Esophagus muscularis mucosa (tissue), 4 donors: ENCODE measurements around the gene PCGF5. TPM values are rescaled to one million over a fixed set of nuclear protein-coding genes. Genes with fewer than 3 reads are reported as not detected.

Experiments
- DNase-seq: peaks from one replicate; pipeline ENCODE4 v3.0.0-alpha.2; 2017; ENCODE audit errors: extremely low spot score
- H3K27ac ChIP-seq, 4 donors: fragments of 200-600 bp; sonication (generic); replicated peaks in 1 of 4; 1 replicate in 3 of 4; 2 replicates in 1 of 4; pipeline ENCODE4 v1.5.1; 2016 to 2019; ENCODE audit warnings: mild to moderate bottlenecking in 1 of 4
- H3K27me3 ChIP-seq, 4 donors: fragments of 200-600 bp; sonication (generic); one replicate each; pipeline versions ENCODE4 v1.5.1 to v1.6.0; 2016 to 2019
- H3K36me3 ChIP-seq, 4 donors: fragments of 200-600 bp; sonication (generic); one replicate each; pipeline ENCODE4 v1.5.1; 2016 to 2019
- H3K4me1 ChIP-seq, 4 donors: fragments of 200-600 bp; sonication (generic); one replicate each; pipeline ENCODE4 v1.5.1; 2016 to 2019
- H3K4me3 ChIP-seq, 4 donors: fragments of 200-600 bp; sonication (generic); 1 replicate in 2 of 4; 2 replicates in 2 of 4; pipeline ENCODE4 v1.5.1; 2016 to 2019; ENCODE audit warnings: mild to moderate bottlenecking in 4 of 4, moderate library complexity in 1 of 4
- H3K9me3 ChIP-seq, 4 donors: fragments of 200-600 bp; sonication (generic); 1 replicate in 3 of 4; 2 replicates in 1 of 4; pipeline ENCODE4 v1.5.1; 2016 to 2019
- EP300 ChIP-seq: sonication (generic); formaldehyde crosslinking; IDR thresholded peaks from one replicate; pipeline ENCODE4 v1.6.1; 2017; ENCODE audit warnings: antibody characterized with exemption
- POLR2A ChIP-seq: fragments of 450-650 bp; IDR thresholded peaks from one replicate; pipeline ENCODE4 v1.6.1; 2017; ENCODE audit warnings: antibody characterized with exemption, moderate library complexity, mild to moderate bottlenecking, low read depth
- POLR2AphosphoS5 ChIP-seq, 2 donors: sonication (generic); formaldehyde crosslinking; IDR thresholded peaks; one replicate each; pipeline ENCODE4 v1.6.1; 2017; ENCODE audit warnings: antibody characterized with exemption in 2 of 2
- WGBS: methylation state at CpG from one replicate; pipeline ENCODE4 v1.1.5; 2018; 5-methylcytosine and 5-hydroxymethylcytosine counted together
- intact Hi-C: fragments of 100-400 bp; cut with DNase I; formaldehyde crosslinking; loops from one replicate; pipeline ENCODE4 v1.15.1; 2023
- total RNA-seq, 4 donors: library from RNA; depleted of rRNA; stranded (reverse); fragments of >200 nt; gene quantifications; one replicate each; pipeline versions ENCODE4 v1.1.0 to v1.2.1, GENCODE V29; 2016
- TF ChIP-seq, protein P1 (sequence below), 3 experiments: fragments of 200-600 bp in 2 of 3; fragments of 450-650 bp in 1 of 3; sonication (generic) in 2 of 3; IDR thresholded peaks; one replicate each; pipeline ENCODE4 v1.5.1; 2017 to 2019; ENCODE audit warnings: antibody characterized with exemption in 3 of 3, mild to moderate bottlenecking in 2 of 3, moderate library complexity in 1 of 3

The PCGF5 gene
- total RNA-seq, 4 donors from 2014 or later = 41.6 to 62.7 (median 52.6) TPM

DNA sequence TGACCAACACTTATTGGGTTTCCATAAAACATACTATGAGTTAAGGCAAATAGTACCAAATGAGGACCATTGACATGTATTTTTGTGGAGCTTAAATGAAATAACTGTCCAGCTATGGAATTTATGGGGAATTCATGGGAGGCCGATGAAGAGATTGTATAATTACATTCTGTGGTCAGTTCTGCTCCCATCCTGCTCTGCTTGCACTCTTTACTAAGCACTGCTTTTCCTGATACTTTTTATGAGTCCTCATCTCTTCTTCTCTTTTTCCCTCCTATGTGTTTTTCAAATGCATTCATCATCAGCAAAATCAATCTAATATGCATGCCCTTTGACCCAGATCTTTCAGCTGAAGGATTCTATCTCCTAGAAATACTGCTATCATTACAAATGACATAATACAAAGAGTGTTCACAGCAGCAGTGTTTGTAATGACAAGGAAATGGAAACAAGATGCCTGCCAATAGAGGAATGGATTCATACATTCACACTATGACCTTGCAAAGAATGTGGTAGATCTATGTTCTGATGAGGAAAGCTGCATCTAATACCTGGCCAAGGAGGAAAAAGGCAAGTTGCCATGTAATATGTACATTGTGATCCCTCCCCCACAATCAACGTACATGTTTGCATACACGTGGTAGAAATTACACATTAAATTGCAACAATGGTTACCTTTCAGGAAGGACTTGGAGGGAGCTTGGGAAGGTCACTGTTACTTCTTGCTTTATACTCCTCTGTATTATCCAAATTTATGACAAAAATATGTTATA is 73.9 kb downstream of the PCGF5 start:
- H3K4me3 ChIP-seq = no peak overlapping the region
- no peaks in the 10 kb centered on the region for H3K9me3 ChIP-seq
- H3K36me3 ChIP-seq = no peaks in the 10 kb centered on the region
- H3K27me3 ChIP-seq = peaks cover 0 to 5% (median 0%) of the 10 kb centered on the region in 4 donors
- H3K4me1 ChIP-seq = peaks cover 3 to 13% (median 13%) of the 10 kb centered on the region in 4 donors
- no peak for DNase-seq
- 80% methylated on average over 3 of the region's 3 CpGs for WGBS
- no peak for TF ChIP-seq EP300
- no peak for TF ChIP-seq POLR2A
- TF ChIP-seq, protein P1, sequence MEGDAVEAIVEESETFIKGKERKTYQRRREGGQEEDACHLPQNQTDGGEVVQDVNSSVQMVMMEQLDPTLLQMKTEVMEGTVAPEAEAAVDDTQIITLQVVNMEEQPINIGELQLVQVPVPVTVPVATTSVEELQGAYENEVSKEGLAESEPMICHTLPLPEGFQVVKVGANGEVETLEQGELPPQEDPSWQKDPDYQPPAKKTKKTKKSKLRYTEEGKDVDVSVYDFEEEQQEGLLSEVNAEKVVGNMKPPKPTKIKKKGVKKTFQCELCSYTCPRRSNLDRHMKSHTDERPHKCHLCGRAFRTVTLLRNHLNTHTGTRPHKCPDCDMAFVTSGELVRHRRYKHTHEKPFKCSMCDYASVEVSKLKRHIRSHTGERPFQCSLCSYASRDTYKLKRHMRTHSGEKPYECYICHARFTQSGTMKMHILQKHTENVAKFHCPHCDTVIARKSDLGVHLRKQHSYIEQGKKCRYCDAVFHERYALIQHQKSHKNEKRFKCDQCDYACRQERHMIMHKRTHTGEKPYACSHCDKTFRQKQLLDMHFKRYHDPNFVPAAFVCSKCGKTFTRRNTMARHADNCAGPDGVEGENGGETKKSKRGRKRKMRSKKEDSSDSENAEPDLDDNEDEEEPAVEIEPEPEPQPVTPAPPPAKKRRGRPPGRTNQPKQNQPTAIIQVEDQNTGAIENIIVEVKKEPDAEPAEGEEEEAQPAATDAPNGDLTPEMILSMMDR (IDR thresholded peaks at IDR 0.05) = no peak
- TF ChIP-seq POLR2AphosphoS5 (IDR thresholded peaks at IDR 0.05) = no peak
- intact Hi-C loops = loop anchor here (10.0 kb wide), 1 partner anchor 190 kb away; no protein-coding TSS in a partner anchor
- no peak overlapping the region for H3K27ac ChIP-seq

- H3K36me3 ChIP-seq = no peaks in the 10 kb centered on the region
- intact Hi-C loops = loop anchor here (5.0 to 10.0 kb wide), 4 partner anchors 92 to 342 kb away; no protein-coding TSS in a partner anchor
- H3K9me3 ChIP-seq = no peaks in the 10 kb centered on the region
- WGBS = 69% methylated on average over 6 of the region's 6 CpGs
- no peak for TF ChIP-seq POLR2A
- TF ChIP-seq POLR2AphosphoS5 (IDR thresholded peaks at IDR 0.05) = no peak
- TF ChIP-seq, protein P1 (IDR thresholded peaks at IDR 0.05) = no peak
- no peak for TF ChIP-seq EP300
- DNase-seq = no peak
- peaks cover 0 to 5% (median 0%) of the 10 kb centered on the region in 4 donors for H3K27me3 ChIP-seq
- peaks cover 3 to 13% (median 13%) of the 10 kb centered on the region in 4 donors for H3K4me1 ChIP-seq
- H3K27ac ChIP-seq = no peak overlapping the region
- H3K4me3 ChIP-seq = no peak overlapping the region
These were observed 74.9 kb downstream of the PCGF5 start for GRCh38 chr10:91295346-91295745.

GRCh38 chr10:91296471-91296870 is 76.0 kb downstream of the PCGF5 start:
- 63% methylated on average over 2 of the region's 2 CpGs for WGBS
- H3K9me3 ChIP-seq = no peaks in the 10 kb centered on the region
- TF ChIP-seq, protein P1 (IDR thresholded peaks at IDR 0.05) = no peak
- TF ChIP-seq EP300 (no peak), POLR2A (no peak), POLR2AphosphoS5 (IDR thresholded peaks at IDR 0.05) (no peak)
- H3K27ac ChIP-seq = no peak overlapping the region
- peaks cover 0 to 5% (median 0%) of the 10 kb centered on the region in 4 donors for H3K27me3 ChIP-seq
- DNase-seq = no peak
- peaks cover 3 to 13% (median 13%) of the 10 kb centered on the region in 4 donors for H3K4me1 ChIP-seq
- H3K36me3 ChIP-seq = no peaks in the 10 kb centered on the region
- intact Hi-C loops = loop anchor here (5.0 to 10.0 kb wide), 4 partner anchors 91 to 341 kb away; no protein-coding TSS in a partner anchor
- H3K4me3 ChIP-seq = no peak overlapping the region

GRCh38 chr10:91298224-91298871 is 77.9 kb downstream of the PCGF5 start:
- Histone ChIP-seq H3K4me1 (peaks cover 3 to 13% (median 13%) of the 10 kb centered on the region in 4 donors), H3K27ac (peak overlapping the region; percentile 36 to 68 (median 50)), H3K9me3 (no peaks in the 10 kb centered on the region), H3K36me3 (no peaks in the 10 kb centered on the region), H3K27me3 (peaks cover 0 to 5% (median 0%) of the 10 kb centered on the region in 4 donors), H3K4me3 (peak overlapping the region; percentile 45 to 55 (median 52))
- TF ChIP-seq, protein P1 (IDR thresholded peaks at IDR 0.05) = peak; percentile 87 to 94 (median 91)
- TF ChIP-seq POLR2A (no peak), POLR2AphosphoS5 (IDR thresholded peaks at IDR 0.05) (peak; percentile 14 to 64), EP300 (no peak)
- 11% methylated on average over 17 of the region's 23 CpGs for WGBS
- DNase-seq = no peak
- intact Hi-C loops = loop anchor here (5.0 to 10.0 kb wide), 4 partner anchors 89 to 339 kb away; no protein-coding TSS in a partner anchor
